ENCODE data around the gene RRAS2.

Gene RRAS2

GRCh38 chr11:14242733-14243132 lies 116.2 kb downstream of the RRAS2 start:
- no peaks in the 10 kb centered on the region for H3K36me3 ChIP-seq (ENCODE audit: control insufficient read depth in 2 of 2, insufficient read depth in 1 of 2, low read length in 2 of 2)
- POLR2A ChIA-PET: no interaction called here
- no peaks in the 10 kb centered on the region for H3K9me3 ChIP-seq (ENCODE audit: control insufficient read depth, insufficient read depth, low read depth, low read length)
- TF ChIP-seq ZFP41 (tag by site-specific recombination; IDR thresholded peaks at IDR 0.05; ENCODE audit: borderline replicate concordance) (no peak), ZNF560 (tag by site-specific recombination; IDR thresholded peaks at IDR 0.05; ENCODE audit: borderline replicate concordance) (no peak), PRDM6 (tag by site-specific recombination; IDR thresholded peaks at IDR 0.05) (no peak), TSHZ1 (tag by site-specific recombination; IDR thresholded peaks at IDR 0.05; ENCODE audit: borderline replicate concordance) (no peak), ZNF404 (tag by site-specific recombination; IDR thresholded peaks at IDR 0.05) (no peak), MYNN (tag by site-specific recombination; IDR thresholded peaks at IDR 0.05; ENCODE audit: borderline replicate concordance) (no peak)
- H3K4me3 ChIP-seq (ENCODE audit: low read depth, low read length): no peak overlapping the region
- H3K4me1 ChIP-seq (ENCODE audit: control insufficient read depth, insufficient read depth, low read length): no peaks in the 10 kb centered on the region
- H3K27ac ChIP-seq (ENCODE audit: extremely low read depth, low read depth, low read length): no peak overlapping the region
- CTCF ChIA-PET: no interaction called here

- Histone ChIP-seq H3K4me3 (ENCODE audit: low read depth, low read length) (no peak overlapping the region), H3K4me1 (ENCODE audit: control insufficient read depth, insufficient read depth, low read length) (no peaks in the 10 kb centered on the region), H3K36me3 (ENCODE audit: control insufficient read depth in 2 of 2, insufficient read depth in 1 of 2, low read length in 2 of 2) (no peaks in the 10 kb centered on the region), H3K9me3 (ENCODE audit: control insufficient read depth, insufficient read depth, low read depth, low read length) (no peaks in the 10 kb centered on the region), H3K27ac (ENCODE audit: extremely low read depth, low read depth, low read length) (no peak overlapping the region)
- ChIA-PET CTCF (interaction anchor here (0.9 kb wide), 1 partner anchor 11 kb away, joined by 3 read pairs; no protein-coding TSS in a partner anchor), POLR2A (no interaction called here)
- TF ChIP-seq KLF16 (tag by site-specific recombination; IDR thresholded peaks at IDR 0.05) (no peak), ZBTB1 (tag by site-specific recombination; IDR thresholded peaks at IDR 0.05) (no peak), ZNF157 (tag by site-specific recombination; IDR thresholded peaks at IDR 0.05) (no peak), ZNF626 (tag by site-specific recombination; IDR thresholded peaks at IDR 0.05) (no peak), ZIC2 (tag by site-specific recombination; IDR thresholded peaks at IDR 0.05) (no peak), ZNF768 (tag by site-specific recombination; IDR thresholded peaks at IDR 0.05) (no peak), ZNF449 (tag by site-specific recombination; IDR thresholded peaks at IDR 0.05) (no peak)
Observed at GRCh38 chr11:14242187-14242586, 116.8 kb downstream of the RRAS2 start.

DNA sequence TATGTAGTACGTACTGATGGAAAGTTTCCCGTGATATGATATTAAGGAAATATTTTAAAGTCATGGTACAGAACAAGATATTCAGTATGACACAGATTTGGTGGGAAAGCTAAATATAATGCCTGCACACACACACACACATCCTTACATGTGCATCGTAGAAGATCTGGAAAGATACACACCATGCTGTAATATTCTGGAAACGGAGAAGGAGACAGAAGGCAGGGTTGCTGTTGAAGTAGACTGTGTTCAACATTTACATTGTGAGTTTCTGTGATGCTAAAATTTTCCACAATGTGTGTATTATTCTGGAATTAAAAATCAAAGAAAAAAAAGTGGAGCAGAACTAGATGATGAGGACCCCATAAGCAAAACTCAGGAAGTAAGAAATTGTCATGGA lies 118.0 kb downstream of the RRAS2 start:
- Histone ChIP-seq H3K36me3 (ENCODE audit: control insufficient read depth in 2 of 2, insufficient read depth in 1 of 2, low read length in 2 of 2) (no peaks in the 10 kb centered on the region), H3K4me1 (ENCODE audit: control insufficient read depth, insufficient read depth, low read length) (no peaks in the 10 kb centered on the region), H3K27ac (ENCODE audit: extremely low read depth, low read depth, low read length) (no peak overlapping the region), H3K9me3 (ENCODE audit: control insufficient read depth, insufficient read depth, low read depth, low read length) (no peaks in the 10 kb centered on the region), H3K4me3 (ENCODE audit: low read depth, low read length) (no peak overlapping the region)
- CTCF ChIA-PET: no interaction called here
- POLR2A ChIA-PET: no interaction called here
- TF ChIP-seq TSHZ1 (tag by site-specific recombination; IDR thresholded peaks at IDR 0.05; ENCODE audit: borderline replicate concordance) (no peak), ZNF785 (tag by site-specific recombination; IDR thresholded peaks at IDR 0.05) (no peak), ZNF560 (tag by site-specific recombination; IDR thresholded peaks at IDR 0.05; ENCODE audit: borderline replicate concordance) (no peak), ZNF140 (tag by site-specific recombination; IDR thresholded peaks at IDR 0.05) (no peak), SP3 (tag by site-specific recombination; IDR thresholded peaks at IDR 0.05) (no peak), TRIM28 (IDR thresholded peaks at IDR 0.05; ENCODE audit: borderline replicate concordance, low read length) (no peak), ZFP41 (tag by site-specific recombination; IDR thresholded peaks at IDR 0.05; ENCODE audit: borderline replicate concordance) (no peak), ZNF585B (tag by site-specific recombination; IDR thresholded peaks at IDR 0.05) (no peak), SP7 (tag by site-specific recombination; IDR thresholded peaks at IDR 0.05) (no peak), ZNF23 (tag by site-specific recombination; IDR thresholded peaks at IDR 0.05; ENCODE audit: borderline replicate concordance) (no peak), ZNF404 (tag by site-specific recombination; IDR thresholded peaks at IDR 0.05) (no peak), KLF10 (tag by site-specific recombination; IDR thresholded peaks at IDR 0.05) (no peak), RBAK (tag by site-specific recombination; IDR thresholded peaks at IDR 0.05) (no peak)
